ENCODE measurements around the gene PDAP1. TPM values are rescaled to one million over a fixed set of nuclear protein-coding genes. Genes with fewer than 3 reads are reported as not detected.
A peak's percentile ranks its signal among the peaks of the same experiment; 100 is the strongest.

The PDAP1 gene
- total and polyA plus RNA-seq, 2 experiments from 2014 or later = 93.1 to 134 TPM

- Histone ChIP-seq H3K9me2 (ENCODE audit: insufficient read depth) (no peaks in the 10 kb centered on the region), H3K79me2 (replicated peaks; ENCODE audit: insufficient read depth) (peaks cover 64% of the 10 kb centered on the region), H3K4me3 (peak overlapping the region; percentile 97), H3K27me3 (ENCODE audit: insufficient read depth) (no peaks in the 10 kb centered on the region), H3K4me2 (peak overlapping the region; percentile 99), H3K27ac (ENCODE audit: low read depth) (peak overlapping the region; percentile 97; the same call in 1 of the 2 replicates), H2AFZ (peak overlapping the region; percentile 95), H4K20me1 (replicated peaks; ENCODE audit: insufficient read depth) (peaks cover 29% of the 10 kb centered on the region), H3K36me3 (ENCODE audit: insufficient read depth) (peaks cover 23% of the 10 kb centered on the region), H3F3A (replicated peaks; ENCODE audit: low read depth) (peaks cover 18% of the 10 kb centered on the region; the same call in 1 of the 2 replicates), H3K4me1 (ENCODE audit: insufficient read depth) (peaks cover 19% of the 10 kb centered on the region)
- H3K4me1 Mint-ChIP-seq = peaks cover 19% of the 10 kb centered on the region
- no peaks in the 10 kb centered on the region; the same call in 2 of the 3 replicates for H3K9me3 Mint-ChIP-seq
- ATAC-seq (no peak; the same call in 1 of the 3 replicates), DNase-seq (ENCODE audit: low spot score) (no peak)
- H3K4me3 Mint-ChIP-seq = peak overlapping the region; percentile 98
- peak overlapping the region; percentile 99 for H3K27ac Mint-ChIP-seq
- H3K36me3 Mint-ChIP-seq (ENCODE audit: low read depth) = peaks cover 48% of the 10 kb centered on the region
- peaks cover 9% of the 10 kb centered on the region for H3K27me3 Mint-ChIP-seq (ENCODE audit: insufficient read depth, low read depth, poor library complexity)
- no peak for TF ChIP-seq ZNF462 (CRISPR knock-in tag; IDR thresholded peaks at IDR 0.05)
- TF ChIP-seq STAT1 (IDR thresholded peaks at IDR 0.05; ENCODE audit: unreplicated experiment) = no peak
- TF ChIP-seq EZH2phosphoT487 (IDR thresholded peaks at IDR 0.05; ENCODE audit: unreplicated experiment) = no peak
- no peak for TF ChIP-seq EZH2 (IDR thresholded peaks at IDR 0.05; ENCODE audit: low read depth, unreplicated experiment)
- no peak for TF ChIP-seq CREB1 (CRISPR knock-in tag; IDR thresholded peaks at IDR 0.05; ENCODE audit: low read depth)
- TF ChIP-seq ETS1 (IDR thresholded peaks at IDR 0.05) = no peak
- TF ChIP-seq NANOG (IDR thresholded peaks at IDR 0.05; ENCODE audit: borderline replicate concordance) = no peak
- no peak for TF ChIP-seq JUNB (IDR thresholded peaks at IDR 0.05; ENCODE audit: unreplicated experiment)
- TF ChIP-seq ZNF114 (CRISPR knock-in tag; IDR thresholded peaks at IDR 0.05) = no peak
- TF ChIP-seq CTCF (conservative IDR thresholded peaks at IDR 0.05; ENCODE audit: low read depth in 2 of 2) = no peak
- no peak for TF ChIP-seq POLR2AphosphoS5 (IDR thresholded peaks at IDR 0.05; ENCODE audit: low read depth)
- no peak for TF ChIP-seq REST (IDR thresholded peaks at IDR 0.05; ENCODE audit: unreplicated experiment)
- TF ChIP-seq ZNF331 (CRISPR knock-in tag; IDR thresholded peaks at IDR 0.05; ENCODE audit: low read depth) = no peak
Measured at GRCh38 chr7:99437946-99438572, 29.7 kb upstream of the PDAP1 start.
